Measurements from ENCODE around the gene UQCRC1.
A peak's percentile ranks its signal among the peaks of the same experiment; 100 is the strongest.

Gene UQCRC1

GRCh38 chr3:48560648-48561018, 48.8 kb downstream of the UQCRC1 start:
- in situ Hi-C loops (cut with MboI; ENCODE audit: low sequenced_read_pairs, unreplicated experiment), result no loop called here
- no peak for DNase-seq (ENCODE audit: low spot score)
- no peak for TF ChIP-seq CTCF (IDR thresholded peaks at IDR 0.05; ENCODE audit: borderline replicate concordance, control extremely low read depth, extremely low read depth, insufficient read depth, missing control alignments)

- in situ Hi-C loops (cut with MboI; ENCODE audit: low sequenced_read_pairs, unreplicated experiment), result no loop called here
- DNase-seq (ENCODE audit: low spot score), result no peak
- TF ChIP-seq CTCF (IDR thresholded peaks at IDR 0.05; ENCODE audit: borderline replicate concordance, control extremely low read depth, extremely low read depth, insufficient read depth, missing control alignments), result no peak
Measured at GRCh38 chr3:48558493-48559134, 50.8 kb downstream of the UQCRC1 start.

GRCh38 chr3:48556796-48557626, 52.4 kb downstream of the UQCRC1 start, which contains the start of gene PFKFB4:
Gene PFKFB4 (minus strand): TSS chr3:48556803. CDS start chr3:48556777, 26 bp downstream.
- TF ChIP-seq CTCF (IDR thresholded peaks at IDR 0.05; ENCODE audit: borderline replicate concordance, control extremely low read depth, extremely low read depth, insufficient read depth, missing control alignments), result no peak
- in situ Hi-C loops (cut with MboI; ENCODE audit: low sequenced_read_pairs, unreplicated experiment), result no loop called here
- DNase-seq (ENCODE audit: low spot score), result peak; percentile 99

- DNase-seq (ENCODE audit: low spot score), result peak; percentile 34
- no peak for TF ChIP-seq CTCF (IDR thresholded peaks at IDR 0.05; ENCODE audit: borderline replicate concordance, control extremely low read depth, extremely low read depth, insufficient read depth, missing control alignments)
- in situ Hi-C loops (cut with MboI; ENCODE audit: low sequenced_read_pairs, unreplicated experiment), result no loop called here
Measured at GRCh38 chr3:48555949-48556795, 53.3 kb downstream of the UQCRC1 start.

- TF ChIP-seq CTCF (IDR thresholded peaks at IDR 0.05; ENCODE audit: borderline replicate concordance, control extremely low read depth, extremely low read depth, insufficient read depth, missing control alignments), result no peak
- in situ Hi-C loops (cut with MboI; ENCODE audit: low sequenced_read_pairs, unreplicated experiment), result no loop called here
- no peak for DNase-seq (ENCODE audit: low spot score)
Measured at GRCh38 chr3:48555231-48555948, 54.1 kb downstream of the UQCRC1 start.
